CD14-positive monocyte (primary cell): Measurements from ENCODE around the gene CX3CR1. TPM values are rescaled to one million over a fixed set of nuclear protein-coding genes. Genes with fewer than 3 reads are reported as not detected.
"Not testable (repeated sequence)": the region's sequence is repeated elsewhere in the genome, so short reads cannot be mapped to it uniquely, and the experiment has no call there.

ENCODE experiments used
- DNase-seq, 3 donors: peaks; one replicate each; pipeline ENCODE4 v3.0.0-alpha.2; 2011 to 2022
- H2AFZ ChIP-seq: 2 replicates; pipeline ENCODE4 v1.6.0; 2012; ENCODE audit warnings: mild to moderate bottlenecking, low read depth, low read length, inconsistent platforms; ENCODE audit not compliant: insufficient read depth, poor library complexity, severe bottlenecking
- H3K27ac ChIP-seq, 2 donors: 1 replicate in 1 of 2; 2 replicates in 1 of 2; pipeline ENCODE4 v1.5.1; 2012 to 2013; ENCODE audit warnings: low read length in 2 of 2, control low read depth in 1 of 2, inconsistent platforms in 1 of 2, low read depth in 1 of 2, mild to moderate bottlenecking in 1 of 2
- H3K27me3 ChIP-seq, 2 donors: one replicate each; pipeline versions ENCODE4 v1.6.0 to v1.6.1; 2011 to 2013; ENCODE audit warnings: low read length in 2 of 2; ENCODE audit not compliant: control insufficient read depth in 2 of 2, insufficient read depth in 2 of 2
- H3K36me3 ChIP-seq, 2 donors: replicated peaks in 1 of 2; 1 replicate in 1 of 2; 2 replicates in 1 of 2; pipeline versions ENCODE4 v1.5.1 to v1.6.1; 2012 to 2013; ENCODE audit warnings: low read length in 2 of 2, control low read depth in 1 of 2, inconsistent platforms in 1 of 2, mild to moderate bottlenecking in 1 of 2; ENCODE audit not compliant: insufficient read depth in 2 of 2, control insufficient read depth in 1 of 2
- H3K4me1 ChIP-seq, 2 donors: 1 replicate in 1 of 2; 2 replicates in 1 of 2; pipeline versions ENCODE4 v1.5.1 to v1.6.1; 2012 to 2013; ENCODE audit warnings: low read length in 2 of 2, control low read depth in 1 of 2, inconsistent platforms in 1 of 2, mild to moderate bottlenecking in 1 of 2, moderate library complexity in 1 of 2; ENCODE audit not compliant: insufficient read depth in 2 of 2, control insufficient read depth in 1 of 2
- H3K4me2 ChIP-seq: replicated peaks from 2 replicates; pipeline ENCODE3; 2012; ENCODE audit warnings: low read length, moderate library complexity, mild to moderate bottlenecking; ENCODE audit not compliant: poor library complexity, severe bottlenecking; ENCODE audit errors: extremely low read depth
- H3K4me3 ChIP-seq, 3 experiments: fragments of 200-600 bp in 1 of 3; sonication (generic) in 1 of 3; replicated peaks in 1 of 3; 1 replicate in 2 of 3; 2 replicates in 1 of 3; pipeline ENCODE4 v1.5.1; 2011 to 2013; ENCODE audit warnings: low read length in 3 of 3, mild to moderate bottlenecking in 3 of 3, control low read depth in 2 of 3, low read depth in 2 of 3, inconsistent platforms in 1 of 3, moderate library complexity in 1 of 3
- H3K79me2 ChIP-seq: 2 replicates; pipeline ENCODE4 v1.6.0; 2012; ENCODE audit warnings: mild to moderate bottlenecking, control low read depth, inconsistent platforms, low read length, moderate library complexity; ENCODE audit not compliant: insufficient read depth
- H3K9ac ChIP-seq: 2 replicates; pipeline ENCODE4 v1.6.0; 2017; ENCODE audit warnings: low read length, mild to moderate bottlenecking; ENCODE audit not compliant: insufficient read depth, poor library complexity, severe bottlenecking
- H3K9me3 ChIP-seq, 2 donors: replicated peaks in 1 of 2; 1 replicate in 1 of 2; 2 replicates in 1 of 2; pipeline versions ENCODE4 v1.5.1 to v1.6.1; 2012 to 2013; ENCODE audit warnings: low read length in 2 of 2, control low read depth in 1 of 2; ENCODE audit not compliant: control insufficient read depth in 1 of 2, insufficient read depth in 1 of 2
- H4K20me1 ChIP-seq: 2 replicates; pipeline ENCODE4 v1.6.0; 2012; ENCODE audit warnings: mild to moderate bottlenecking, low read length, control low read depth, moderate library complexity; ENCODE audit not compliant: insufficient read depth
- H3K27ac Mint-ChIP-seq, 7 donors: one replicate each; pipeline ENCODE4 v1.8.0; 2020; ENCODE audit warnings: mild to moderate bottlenecking in 7 of 7, mixed read lengths in 7 of 7, moderate library complexity in 6 of 7, inconsistent platforms in 2 of 7
- H3K27me3 Mint-ChIP-seq, 3 donors: one replicate each; pipeline ENCODE4 v1.8.0; 2021 to 2022; ENCODE audit warnings: low read depth in 3 of 3, mild to moderate bottlenecking in 3 of 3, mixed read lengths in 3 of 3, moderate library complexity in 3 of 3, inconsistent platforms in 1 of 3
- H3K36me3 Mint-ChIP-seq, 2 donors: one replicate each; pipeline ENCODE4 v1.8.0; 2020; ENCODE audit warnings: mixed read lengths in 2 of 2, inconsistent platforms in 1 of 2, mild to moderate bottlenecking in 1 of 2
- H3K4me1 Mint-ChIP-seq: one replicate; pipeline ENCODE4 v1.8.0; 2020; ENCODE audit warnings: mild to moderate bottlenecking, mixed read lengths
- H3K4me3 Mint-ChIP-seq, 2 donors: one replicate each; pipeline ENCODE4 v1.8.0; 2020; ENCODE audit warnings: mild to moderate bottlenecking in 2 of 2, mixed read lengths in 2 of 2, moderate library complexity in 1 of 2
- H3K9me3 Mint-ChIP-seq, 7 donors: one replicate each; pipeline ENCODE4 v1.8.0; 2020 to 2022; ENCODE audit warnings: mixed read lengths in 7 of 7, mild to moderate bottlenecking in 6 of 7, moderate library complexity in 6 of 7, inconsistent platforms in 2 of 7
- CTCF ChIP-seq: fragments of 200-600 bp; IDR thresholded peaks from one replicate; pipeline ENCODE4 v1.8.0; 2022; ENCODE audit warnings: antibody characterized with exemption, mild to moderate bottlenecking
- WGBS: methylation state at CpG from one replicate; pipeline ENCODE4 v1.1.5; 2013; ENCODE audit warnings: missing lambda C conversion rate; ENCODE audit not compliant: insufficient coverage; 5-methylcytosine and 5-hydroxymethylcytosine counted together
- intact Hi-C, 2 donors: fragments of 100-400 bp; cut with micrococcal nuclease; formaldehyde crosslinking; loops; one replicate each; pipeline versions ENCODE4 v1.15.0 to v1.15.1; 2023
- polyA plus RNA-seq, 3 donors: library from polyadenylated mRNA; depleted of rRNA in 1 of 3; unstranded in 2 of 3; stranded (reverse) in 1 of 3; fragments of 300-500 nt in 2 of 3; fragments of >200 nt in 1 of 3; fragmentation: Illumina TruSeq in 2 of 3; gene quantifications; 1 replicate in 2 of 3; 2 replicates in 1 of 3; pipeline ENCODE4 v1.2.3, GENCODE V29; 2012 to 2021

CX3CR1 gene
- polyA plus RNA-seq, 3 donors: 25.9 to 405 (median 184) TPM

- Histone ChIP-seq H3K9ac (no peak overlapping the region), H3K4me3 (no peak overlapping the region), H3K9me3 (no peaks in the 10 kb centered on the region), H3K36me3 (no peaks in the 10 kb centered on the region), H3K4me2 (no peak overlapping the region), H3K79me2 (no peaks in the 10 kb centered on the region), H4K20me1 (no peaks in the 10 kb centered on the region), H2AFZ (no peak overlapping the region), H3K27me3 (no peaks in the 10 kb centered on the region), H3K27ac (no peak overlapping the region), H3K4me1 (peaks cover 23 to 31% of the 10 kb centered on the region in 2 donors)
- Mint-ChIP-seq H3K4me3 (no peak overlapping the region), H3K4me1 (peaks cover 31% of the 10 kb centered on the region), H3K27me3 (peaks cover 0 to under 1% (median 0%) of the 10 kb centered on the region in 3 donors), H3K27ac (no peak overlapping the region), H3K36me3 (peaks cover 0 to 1% of the 10 kb centered on the region in 2 donors), H3K9me3 (peaks cover 0 to 6% (median 0%) of the 10 kb centered on the region in 7 donors)
- 83% methylated on average over 1 of the region's 4 CpGs for WGBS
- TF ChIP-seq CTCF: no peak
- intact Hi-C loops: no loop called here
- DNase-seq: no peak
Observed at GRCh38 chr3:39228496-39228895, 51.3 kb downstream of the CX3CR1 start.

GRCh38 chr3:39227596-39227995 lies 52.2 kb downstream of the CX3CR1 start:
- H3K79me2 ChIP-seq, H3K36me3 ChIP-seq, H2AFZ ChIP-seq, H3K4me3 Mint-ChIP-seq, H4K20me1 ChIP-seq, H3K4me2 ChIP-seq, intact Hi-C loops, H3K9me3 Mint-ChIP-seq, H3K9me3 ChIP-seq, H3K27ac Mint-ChIP-seq, H3K36me3 Mint-ChIP-seq, H3K27me3 Mint-ChIP-seq, H3K27me3 ChIP-seq, H3K27ac ChIP-seq, DNase-seq, H3K4me3 ChIP-seq, H3K9ac ChIP-seq: not testable (repeated sequence)
- WGBS: 97% methylated on average over 12 of the region's 32 CpGs
- H3K4me1 Mint-ChIP-seq: peaks cover 22% of the 10 kb centered on the region
- H3K4me1 ChIP-seq: peaks cover 17 to 22% of the 10 kb centered on the region in 2 donors
